ENCODE data around the gene ANKRD24. TPM values are rescaled to one million over a fixed set of nuclear protein-coding genes. Genes with fewer than 3 reads are reported as not detected.
"Not testable (repeated sequence)": the region's sequence is repeated elsewhere in the genome, so short reads cannot be mapped to it uniquely, and the experiment has no call there.

ANKRD24 gene
- under 1 TPM; 0.36 to 0.99 (median 0.69) TPM for total RNA-seq
- polyA plus RNA-seq, result 1 to 10 TPM in 1 of 3 donors, under 1 TPM in 1, not detected in 1; 0.60 to 1.2 TPM

DNA sequence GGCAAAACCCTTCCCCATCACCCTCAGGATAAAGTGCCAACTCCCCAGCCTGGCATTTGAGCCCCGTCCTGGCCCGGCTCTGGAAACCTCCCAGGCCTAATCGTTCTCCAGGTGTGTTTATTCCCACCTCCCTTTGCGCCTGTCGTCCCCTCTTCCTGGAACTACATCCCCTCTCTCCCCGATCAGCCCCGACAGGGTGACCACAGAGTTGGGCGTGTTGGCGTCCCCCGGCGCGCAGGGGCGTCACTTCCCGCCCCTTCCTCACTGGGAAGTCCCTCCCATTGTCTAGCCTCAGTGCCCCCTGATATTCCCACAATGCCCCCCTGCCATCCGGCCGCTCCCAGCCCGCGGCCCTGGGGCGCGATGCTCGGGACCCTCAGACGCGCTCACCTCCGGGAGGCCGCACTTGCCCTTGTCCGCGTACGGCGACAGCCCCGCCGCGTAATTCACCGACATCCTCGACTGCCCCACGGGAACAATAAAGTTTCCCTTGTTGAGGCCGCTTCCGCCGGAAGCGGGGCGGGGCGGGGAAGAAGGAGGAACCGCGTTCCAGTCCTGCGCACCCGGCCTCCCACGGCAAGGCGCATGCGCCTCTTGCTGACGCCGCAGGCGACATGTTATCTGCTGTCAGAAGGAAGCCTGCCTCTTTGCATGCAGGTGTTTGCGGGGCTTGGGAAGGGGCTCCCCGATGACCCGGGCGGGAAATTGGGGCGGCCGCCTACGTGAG is at the start of gene ANKRD24, which contains the start of gene SIRT6:
TSS of gene ANKRD24 (plus strand) at position 606 of the 727 bp plus-strand sequence. CDS start 3,737 bp downstream, outside the sequence.
TSS of gene SIRT6 (minus strand) at position 480 of the 727 bp plus-strand sequence. CDS start at position 456, 24 bp downstream.
- peaks cover 0 to 17% (median 3%) of the 10 kb centered on the region in 4 donors for H3K36me3 ChIP-seq
- H3K27ac ChIP-seq, result peak within 1 kb of the TSS; percentile 81 to 87 (median 82)
- intact Hi-C loops (cut with DNase I), result loop anchor here (5.0 kb wide), 1 partner anchor 195 kb away; the partner anchor contains the start of gene EEF2
- H3K4me1 ChIP-seq, result peaks cover 0 to 22% (median 20%) of the 10 kb centered on the region in 4 donors
- peak; percentile 98 for DNase-seq
- peak within 1 kb of the TSS; percentile 82 to 100 (median 94) for H3K4me3 ChIP-seq
- TF ChIP-seq POLR2AphosphoS5 (IDR thresholded peaks at IDR 0.05) (peak; percentile 83 to 91 (median 90)), POLR2A (IDR thresholded peaks at IDR 0.05) (peak; percentile 45 to 74), CTCF (IDR thresholded peaks at IDR 0.05) (no peak), EP300 (IDR thresholded peaks at IDR 0.05) (peak in 2 of 4 donors; percentile 21 to 51)
- no peaks in the 10 kb centered on the region for H3K27me3 ChIP-seq
- H3K9me3 ChIP-seq, result no peaks in the 10 kb centered on the region
- WGBS, 2 donors, result 0% methylated on average over 58 of the region's 58 CpGs

- no peak for DNase-seq
- no peaks in the 10 kb centered on the region for H3K36me3 ChIP-seq
- H3K9me3 ChIP-seq, result no peaks in the 10 kb centered on the region
- H3K27me3 ChIP-seq, result peaks cover 0 to 6% (median 0%) of the 10 kb centered on the region in 3 donors
- WGBS, 2 donors, result 59 to 63% methylated on average over 6 of the region's 6 CpGs
- H3K27ac ChIP-seq, result no peak overlapping the region
- H3K4me1 ChIP-seq, result no peaks in the 10 kb centered on the region
- TF ChIP-seq EP300 (IDR thresholded peaks at IDR 0.05) (no peak), POLR2AphosphoS5 (IDR thresholded peaks at IDR 0.05) (no peak), POLR2A (IDR thresholded peaks at IDR 0.05) (no peak), CTCF (IDR thresholded peaks at IDR 0.05) (no peak)
- intact Hi-C loops (cut with DNase I), result no loop called here
- no peak overlapping the region for H3K4me3 ChIP-seq
These were observed 48.1 kb upstream of the ANKRD24 start for GRCh38 chr19:4134351-4134750.

- DNase-seq; intact Hi-C loops (cut with DNase I); H3K4me3 ChIP-seq; H3K4me1 ChIP-seq; H3K27ac ChIP-seq; H3K36me3 ChIP-seq; H3K27me3 ChIP-seq; H3K9me3 ChIP-seq: not testable (repeated sequence)
- 95% methylated on average over 9 of the region's 9 CpGs for WGBS, 2 donors
These were observed 47.1 kb upstream of the ANKRD24 start for GRCh38 chr19:4135386-4135785.

DNA sequence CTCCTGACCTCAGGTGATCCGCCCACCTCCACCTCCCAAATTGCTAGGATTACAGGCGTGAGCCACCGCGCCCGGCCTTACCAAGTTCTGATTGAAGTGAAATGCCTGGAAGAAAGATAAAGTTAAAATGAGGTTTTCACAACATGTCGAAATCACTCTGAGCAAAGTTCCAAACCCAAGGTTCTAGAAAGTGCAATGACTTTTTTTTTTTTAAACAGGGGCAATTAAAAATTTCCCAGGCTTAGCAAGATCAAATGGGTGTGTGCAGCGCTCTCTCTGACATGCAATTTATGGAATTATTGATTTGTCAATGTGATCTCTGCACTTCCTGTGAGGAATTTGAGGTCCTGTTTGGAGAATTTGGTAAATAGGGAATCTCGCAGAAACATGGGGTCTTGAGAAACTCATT is 45.8 kb upstream of the ANKRD24 start:
- intact Hi-C loops (cut with DNase I), result no loop called here
- WGBS, 2 donors, result 20 to 60% methylated on average over 8 of the region's 8 CpGs
- no peaks in the 10 kb centered on the region for H3K9me3 ChIP-seq
- no peaks in the 10 kb centered on the region for H3K27me3 ChIP-seq
- no peak for DNase-seq
- H3K4me1 ChIP-seq, result peaks cover 0 to 7% (median 0%) of the 10 kb centered on the region in 4 donors
- H3K4me3 ChIP-seq, result no peak overlapping the region
- H3K27ac ChIP-seq, result no peak overlapping the region
- no peak for TF ChIP-seq POLR2AphosphoS5 (IDR thresholded peaks at IDR 0.05)
- no peaks in the 10 kb centered on the region for H3K36me3 ChIP-seq

GRCh38 chr19:4138445-4138844 is 44.0 kb upstream of the ANKRD24 start:
- 57 to 89% methylated on average over 5 of the region's 5 CpGs for WGBS, 2 donors
- Histone ChIP-seq H3K4me3 (no peak overlapping the region), H3K4me1 (peaks cover 0 to 7% (median 0%) of the 10 kb centered on the region in 4 donors), H3K9me3 (no peaks in the 10 kb centered on the region), H3K36me3 (no peaks in the 10 kb centered on the region), H3K27ac (no peak overlapping the region), H3K27me3 (no peaks in the 10 kb centered on the region)
- intact Hi-C loops (cut with DNase I), result loop anchor here (2.0 kb wide), 1 partner anchor 152 kb away; no protein-coding TSS in a partner anchor
- DNase-seq, result no peak
- no peak for TF ChIP-seq CTCF (IDR thresholded peaks at IDR 0.05)
- no peak for TF ChIP-seq EP300 (IDR thresholded peaks at IDR 0.05)
- no peak for TF ChIP-seq POLR2A (IDR thresholded peaks at IDR 0.05)
- TF ChIP-seq POLR2AphosphoS5 (IDR thresholded peaks at IDR 0.05), result no peak
